GM12878 (cell line): ENCODE measurements around the gene ZBED2. TPM values are rescaled to one million over a fixed set of nuclear protein-coding genes. Genes with fewer than 3 reads are reported as not detected.

ENCODE experiments used
- ATAC-seq: fragments of 200-7000 bp; cut with Tn5 transposase; 3 replicates; pipeline ENCODE4 v1.9.1; 2020; ENCODE audit warnings: mild to moderate bottlenecking, moderate library complexity
- BruUV-seq: library from RNA; stranded (reverse); fragments of 400-500 nt; replicated peaks from 2 replicates; lab custom pipeline; 2021; lab: Mats Ljungman, UMichigan
- CTCF ChIA-PET: fragments of 300-600 bp; sonication (Branson Sonifier 250); formaldehyde crosslinking; extraction: SDS; loops from one replicate; lab custom pipeline; 2021; ENCODE audit warnings: inconsistent platforms; lab: Yijun Ruan, JAX
- POLR2A ChIA-PET: fragments of 350-600 bp; formaldehyde crosslinking; extraction: SDS; loops from one replicate; lab custom pipeline; 2021; ENCODE audit warnings: inconsistent platforms; lab: Charles Lee
- RAD21 ChIA-PET: fragments of 300-600 bp; sonication (Branson Sonifier 250); formaldehyde crosslinking; loops from one replicate; lab custom pipeline; 2023; ENCODE audit warnings: antibody characterized with exemption; ENCODE audit not compliant: unreplicated experiment; lab: Charles Lee
- SMC1A ChIA-PET: fragments of 300-600 bp; sonication (Branson Sonifier 250); formaldehyde crosslinking; loops from one replicate; lab custom pipeline; 2023; ENCODE audit not compliant: unreplicated experiment, uncharacterized antibody; lab: Charles Lee
- DNase-seq: peaks from one replicate; pipeline ENCODE4 v3.0.0-alpha.2; 2011; ENCODE audit warnings: low read depth, low spot score
- FAIRE-seq: peaks from 3 replicates; lab custom pipeline; 2011; peaks lifted over from hg19 to GRCh38; lab: Jason Lieb, UNC
- H2AFZ ChIP-seq: 2 replicates; pipeline ENCODE4 v1.6.0; 2011; ENCODE audit warnings: low read depth, low read length, control low read depth; ENCODE audit not compliant: control insufficient read depth
- H3K27ac ChIP-seq: 2 replicates; pipeline ENCODE4 v1.5.1; 2011; ENCODE audit warnings: control low read depth; ENCODE audit not compliant: control insufficient read depth, insufficient read depth
- H3K27me3 ChIP-seq, 2 experiments: replicated peaks in 1 of 2; 2 replicates each; pipeline versions ENCODE4 v1.6.0 to v1.6.1; 2011; ENCODE audit warnings: low read length in 1 of 2; ENCODE audit not compliant: control insufficient read depth in 2 of 2, insufficient read depth in 2 of 2
- H3K36me3 ChIP-seq, 2 experiments: 2 replicates each; pipeline ENCODE4 v1.5.1; 2011; ENCODE audit warnings: low read length in 1 of 2; ENCODE audit not compliant: control insufficient read depth in 2 of 2, insufficient read depth in 2 of 2
- H3K4me1 ChIP-seq: 2 replicates; pipeline ENCODE4 v1.6.1; 2011; ENCODE audit warnings: mild to moderate bottlenecking, low read length, moderate library complexity, mixed read lengths; ENCODE audit not compliant: control insufficient read depth, insufficient read depth
- H3K4me2 ChIP-seq: 2 replicates; pipeline ENCODE4 v1.6.0; 2011; ENCODE audit warnings: control low read depth; ENCODE audit not compliant: control insufficient read depth, insufficient read depth
- H3K4me3 ChIP-seq: fragments of 200-600 bp; sonication (generic); 2 replicates; pipeline ENCODE4 v1.5.1; 2016
- H3K79me2 ChIP-seq: 2 replicates; pipeline ENCODE4 v1.6.0; 2011; ENCODE audit warnings: low read length; ENCODE audit not compliant: control insufficient read depth, insufficient read depth
- H3K9ac ChIP-seq: 2 replicates; pipeline ENCODE4 v1.8.0; 2011; ENCODE audit warnings: low read length, control low read depth, mixed read lengths; ENCODE audit not compliant: control insufficient read depth, insufficient read depth
- H3K9me3 ChIP-seq: replicated peaks from 3 replicates; pipeline ENCODE4 v1.5.1; 2011; ENCODE audit warnings: mild to moderate bottlenecking, low read length; ENCODE audit not compliant: control insufficient read depth, insufficient read depth
- H4K20me1 ChIP-seq: 2 replicates; pipeline ENCODE4 v1.6.0; 2011; ENCODE audit not compliant: control insufficient read depth, insufficient read depth
- ASH2L ChIP-seq: fragments of 300-600, 200-600 bp; sonication (generic); IDR thresholded peaks from 2 replicates; pipeline ENCODE4 v1.6.1; 2017; ENCODE audit warnings: low read depth, mild to moderate bottlenecking, borderline replicate concordance
- CBX3 ChIP-seq: fragments of 200-600 bp; sonication (generic); IDR thresholded peaks from 2 replicates; pipeline ENCODE4 v1.6.1; 2016; ENCODE audit warnings: low read depth, borderline replicate concordance
- ESRRA ChIP-seq: IDR thresholded peaks from 2 replicates; pipeline ENCODE4 v1.6.1; 2012; ENCODE audit warnings: mild to moderate bottlenecking, low read length, improper control_type of control experiment
- ETV6 ChIP-seq, 2 experiments: fragments of 450-650 bp in 1 of 2; IDR thresholded peaks in 1 of 2; conservative IDR thresholded peaks in 1 of 2; 2 replicates each; pipeline ENCODE4 v1.6.1; 2014; ENCODE audit warnings: antibody characterized with exemption in 1 of 2, borderline replicate concordance in 1 of 2, low read depth in 1 of 2, mild to moderate bottlenecking in 1 of 2, moderate library complexity in 1 of 2
- HDAC6 ChIP-seq: fragments of 200-600 bp; sonication (generic); IDR thresholded peaks from one replicate; pipeline ENCODE4 v1.8.0; 2017; ENCODE audit warnings: antibody characterized with exemption; ENCODE audit not compliant: unreplicated experiment
- IKZF1 ChIP-seq: fragments of 450-650 bp; conservative IDR thresholded peaks from 2 replicates; pipeline ENCODE4 v1.6.1; 2017; ENCODE audit warnings: antibody characterized with exemption, mild to moderate bottlenecking
- MXI1 ChIP-seq: fragments of 150-350 bp; IDR thresholded peaks from 2 replicates; pipeline ENCODE4 v1.6.1; 2011; ENCODE audit warnings: low read depth, mild to moderate bottlenecking, inconsistent platforms, low read length, improper control_type of control experiment
- PAX8 ChIP-seq: fragments of 450-650 bp; IDR thresholded peaks from 2 replicates; pipeline ENCODE4 v1.6.1; 2017; ENCODE audit warnings: mild to moderate bottlenecking, moderate library complexity
- SPI1 ChIP-seq: IDR thresholded peaks from 2 replicates; pipeline ENCODE4 v1.6.1; 2011; ENCODE audit warnings: low read depth, mild to moderate bottlenecking, low read length, moderate library complexity, borderline replicate concordance; ENCODE audit not compliant: insufficient read depth
- SUZ12 ChIP-seq: fragments of 200-600 bp; sonication (generic); IDR thresholded peaks from one replicate; pipeline ENCODE4 v1.6.1; 2018; ENCODE audit warnings: antibody characterized with exemption, mild to moderate bottlenecking; ENCODE audit not compliant: unreplicated experiment
- YY1 ChIP-seq: IDR thresholded peaks from 2 replicates; pipeline ENCODE4 v1.6.1; 2011; ENCODE audit warnings: low read depth, mild to moderate bottlenecking, low read length
- ZNF207 ChIP-seq: fragments of 450-650 bp; IDR thresholded peaks from 2 replicates; pipeline ENCODE4 v1.6.1; 2014; ENCODE audit warnings: antibody characterized with exemption, mild to moderate bottlenecking, borderline replicate concordance
- ZNF274 ChIP-seq: IDR thresholded peaks from one replicate; pipeline ENCODE4 v1.8.0; 2011; ENCODE audit not compliant: insufficient read length, insufficient read depth
- WGBS: methylation state at CpG from one replicate; pipeline ENCODE4 v1.1.6; 2016; ENCODE audit warnings: low lambda C conversion rate; ENCODE audit not compliant: insufficient replicate concordance, insufficient coverage; ENCODE audit errors: missing lambda C conversion rate; 5-methylcytosine and 5-hydroxymethylcytosine counted together
- in situ Hi-C: fragments of 300-500 bp; cut with MboI; formaldehyde crosslinking; loops from 9 replicates; pipeline ENCODE4 v1.14.3; 2018; ENCODE audit warnings: mixed read lengths
- intact Hi-C: fragments of 100-400 bp; cut with micrococcal nuclease; formaldehyde crosslinking; loops from one replicate; pipeline ENCODE4 v1.14.2; 2022; ENCODE audit not compliant: unreplicated experiment
- polyA plus RNA-seq, 11 experiments: library from polyadenylated mRNA; depleted of rRNA in 4 of 11; unstranded in 6 of 11; stranded (reverse) in 5 of 11; fragments of >200 nt; fragmentation: Nextera tagmentation in 4 of 11; fragmentation: Illumina TruSeq in 1 of 11; extraction: Ambion mirVana in 4 of 11; extraction: Trizol in 1 of 11; gene quantifications; 1 replicate in 1 of 11; 2 replicates in 10 of 11; pipeline versions ENCODE4 v1.2.1 to v1.2.3, GENCODE V29; 2011 to 2016; ENCODE audit warnings: inconsistent platforms in 2 of 11, missing spikeins in 2 of 11, low read depth in 1 of 11
- total RNA-seq, 4 experiments: library from RNA; depleted of rRNA in 3 of 4; stranded (reverse); fragments of >200 nt in 3 of 4; fragmentation: Illumina TruSeq in 1 of 4; extraction: Trizol in 1 of 4; gene quantifications; 2 replicates each; pipeline versions ENCODE4 v1.2.1 to v1.2.3, GENCODE V29; 2013 to 2021
- TF ChIP-seq, protein P1 (sequence below): IDR thresholded peaks from 2 replicates; pipeline ENCODE4 v1.6.1; 2011; ENCODE audit warnings: borderline replicate concordance, low read depth, mild to moderate bottlenecking, moderate library complexity, low read length; ENCODE audit not compliant: insufficient read depth, poor library complexity, severe bottlenecking
- TF ChIP-seq, protein P2 (sequence below): IDR thresholded peaks from 2 replicates; pipeline ENCODE4 v1.6.1; 2011; ENCODE audit warnings: borderline replicate concordance, low read depth, mild to moderate bottlenecking, moderate library complexity, mixed read lengths, low read length; ENCODE audit not compliant: insufficient read depth; ENCODE audit errors: extremely low read length

ZBED2 gene
- total and polyA plus RNA-seq, 10 of the 15 experiments (the other 5 are each of a cell fraction or from before 2014, with no cell fraction given), result 0.02 to 0.24 (median 0.08) TPM; not detected in 3

DNA sequence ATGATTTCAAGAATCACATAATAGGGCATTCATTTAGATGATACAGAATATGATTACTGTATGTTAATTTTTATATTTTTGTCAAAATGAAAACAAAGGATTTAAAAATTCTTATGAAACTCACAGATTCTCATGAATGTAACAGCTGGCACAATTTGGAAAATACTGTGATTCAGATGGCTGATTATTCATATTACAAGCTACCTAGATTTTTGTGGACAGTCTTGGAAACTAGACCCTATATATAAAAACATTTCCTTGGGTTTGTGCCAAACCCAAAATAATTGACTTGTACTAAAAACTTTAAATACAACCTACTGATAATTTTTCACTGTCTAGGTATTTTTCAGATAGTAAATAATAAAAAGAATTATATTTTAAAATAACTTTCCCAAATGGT, 26.2 kb downstream of the ZBED2 start:
- no TSS peak for BruUV-seq

DNA sequence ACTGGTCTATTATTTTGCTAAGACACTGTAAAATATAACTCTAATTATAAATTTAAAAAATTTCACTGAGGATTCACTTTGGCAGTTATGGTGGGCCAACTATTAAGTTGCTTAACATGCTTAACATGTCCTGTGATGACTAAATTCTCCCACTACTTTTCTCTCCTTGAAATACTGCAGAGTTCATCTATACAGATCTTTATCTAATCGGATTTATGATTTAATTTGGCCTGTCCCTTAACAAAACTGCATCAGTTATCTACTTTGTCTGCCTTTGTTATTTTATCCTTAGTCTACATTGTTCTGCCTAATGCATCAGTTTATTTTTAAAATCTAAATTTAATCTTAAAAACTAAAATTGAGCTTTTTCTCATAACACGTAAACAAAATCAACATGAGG, 26.8 kb downstream of the ZBED2 start:
- Histone ChIP-seq H3K4me3 (no peak overlapping the region), H3K9ac (no peak overlapping the region), H3K4me1 (no peaks in the 10 kb centered on the region), H3K27ac (no peak overlapping the region), H3K79me2 (no peaks in the 10 kb centered on the region), H4K20me1 (no peaks in the 10 kb centered on the region), H3K36me3 (no peaks in the 10 kb centered on the region), H3K9me3 (no peaks in the 10 kb centered on the region), H3K27me3 (no peaks in the 10 kb centered on the region; a peak in 1 of 4 replicates), H3K4me2 (no peak overlapping the region), H2AFZ (no peak overlapping the region)
- ATAC-seq, result no peak
- RAD21 ChIA-PET, result no interaction called here
- CTCF ChIA-PET, result interaction anchor here (0.9 to 1.3 kb wide), 3 partner anchors 10 to 102 kb away, joined by 3 to 4 read pairs (median 3); no protein-coding TSS in a partner anchor
- DNase-seq, result no peak
- WGBS, result 44% methylated on average over 2 of the region's 2 CpGs
- POLR2A ChIA-PET, result no interaction called here
- SMC1A ChIA-PET, result interaction anchor here (0.8 kb wide), 1 partner anchor 27 kb away, joined by 3 read pairs; no protein-coding TSS in a partner anchor
- intact Hi-C loops (no loop called here), in situ Hi-C loops (no loop called here)
- no peak for FAIRE-seq
- no TSS peak for BruUV-seq
- TF ChIP-seq MXI1, result no peak
- no peak for TF ChIP-seq SUZ12
- TF ChIP-seq YY1, result no peak
- TF ChIP-seq SPI1, result no peak
- TF ChIP-seq ETV6 (conservative IDR thresholded peaks at IDR 0.05 in 1 of 2, IDR thresholded peaks at IDR 0.05 in 1 of 2; ENCODE audit: borderline replicate concordance in 1 of 2, low read depth in 1 of 2), result no peak
- TF ChIP-seq PAX8, result no peak
- TF ChIP-seq ASH2L, result no peak
- TF ChIP-seq ZNF207, result no peak
- no peak for TF ChIP-seq IKZF1
- no peak for TF ChIP-seq ZNF274
- no peak for TF ChIP-seq CBX3
- no peak for TF ChIP-seq ESRRA

More for the DNA sequence above, 26.2 kb downstream of the ZBED2 start:
- Histone ChIP-seq H4K20me1 (no peaks in the 10 kb centered on the region), H3K9me3 (no peaks in the 10 kb centered on the region), H3K79me2 (no peaks in the 10 kb centered on the region), H3K27me3 (no peaks in the 10 kb centered on the region; a peak in 1 of 4 replicates), H3K9ac (no peak overlapping the region), H3K4me2 (no peak overlapping the region), H3K27ac (no peak overlapping the region), H3K4me1 (no peaks in the 10 kb centered on the region), H3K36me3 (no peaks in the 10 kb centered on the region), H3K4me3 (no peak overlapping the region), H2AFZ (no peak overlapping the region)
- ChIA-PET SMC1A (no interaction called here), RAD21 (no interaction called here), POLR2A (no interaction called here), CTCF (interaction anchor here (0.9 to 1.3 kb wide), 4 partner anchors 9 to 101 kb away, joined by 3 to 4 read pairs (median 3); no protein-coding TSS in a partner anchor)
- TF ChIP-seq, protein P1, sequence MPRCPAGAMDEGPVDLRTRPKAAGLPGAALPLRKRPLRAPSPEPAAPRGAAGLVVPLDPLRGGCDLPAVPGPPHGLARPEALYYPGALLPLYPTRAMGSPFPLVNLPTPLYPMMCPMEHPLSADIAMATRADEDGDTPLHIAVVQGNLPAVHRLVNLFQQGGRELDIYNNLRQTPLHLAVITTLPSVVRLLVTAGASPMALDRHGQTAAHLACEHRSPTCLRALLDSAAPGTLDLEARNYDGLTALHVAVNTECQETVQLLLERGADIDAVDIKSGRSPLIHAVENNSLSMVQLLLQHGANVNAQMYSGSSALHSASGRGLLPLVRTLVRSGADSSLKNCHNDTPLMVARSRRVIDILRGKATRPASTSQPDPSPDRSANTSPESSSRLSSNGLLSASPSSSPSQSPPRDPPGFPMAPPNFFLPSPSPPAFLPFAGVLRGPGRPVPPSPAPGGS, result no peak
- no peak for TF ChIP-seq HDAC6
- TF ChIP-seq YY1, result no peak
- TF ChIP-seq, protein P2, sequence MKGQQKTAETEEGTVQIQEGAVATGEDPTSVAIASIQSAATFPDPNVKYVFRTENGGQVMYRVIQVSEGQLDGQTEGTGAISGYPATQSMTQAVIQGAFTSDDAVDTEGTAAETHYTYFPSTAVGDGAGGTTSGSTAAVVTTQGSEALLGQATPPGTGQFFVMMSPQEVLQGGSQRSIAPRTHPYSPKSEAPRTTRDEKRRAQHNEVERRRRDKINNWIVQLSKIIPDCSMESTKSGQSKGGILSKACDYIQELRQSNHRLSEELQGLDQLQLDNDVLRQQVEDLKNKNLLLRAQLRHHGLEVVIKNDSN, result no peak
- no peak for DNase-seq
- intact Hi-C loops, result no loop called here
- no peak for ATAC-seq
- in situ Hi-C loops, result no loop called here
- no peak for FAIRE-seq
